Measurements from ENCODE around the gene HNRNPLL. TPM values are rescaled to one million over a fixed set of nuclear protein-coding genes. Genes with fewer than 3 reads are reported as not detected.
A peak's percentile ranks its signal among the peaks of the same experiment; 100 is the strongest.
"Not testable (repeated sequence)": the region's sequence is repeated elsewhere in the genome, so short reads cannot be mapped to it uniquely, and the experiment has no call there.

The HNRNPLL gene
- total RNA-seq, 2 donors from 2014 or later, result 24.7 to 28.3 TPM

GRCh38 chr2:38568724-38569436 is 33.8 kb downstream of the HNRNPLL start:
- no peak for DNase-seq
- ATAC-seq, result no peak
- intact Hi-C loops (cut with DNase I), result no loop called here

DNA sequence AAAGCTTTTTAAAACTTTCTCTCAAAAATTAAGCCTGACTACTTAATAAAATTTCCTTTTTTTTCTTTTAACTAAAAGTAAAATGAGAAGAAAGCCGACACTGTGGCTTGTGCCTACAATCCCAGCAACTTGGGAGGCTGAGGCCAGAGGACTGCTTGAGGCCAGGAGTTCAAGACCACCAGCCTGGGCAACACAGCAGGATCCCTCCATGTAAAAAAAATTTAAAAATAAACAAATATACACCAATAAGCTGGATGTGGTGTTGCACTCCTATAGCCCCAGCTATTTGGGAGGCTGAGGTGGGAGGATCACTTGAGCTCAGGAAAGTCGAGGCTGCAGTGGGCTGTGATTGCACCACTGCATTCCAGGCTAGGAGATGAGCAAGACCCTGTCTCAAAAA is 37.4 kb downstream of the HNRNPLL start:
- intact Hi-C loops (cut with DNase I), result no loop called here
- no peak for ATAC-seq
- DNase-seq, result no peak

DNA sequence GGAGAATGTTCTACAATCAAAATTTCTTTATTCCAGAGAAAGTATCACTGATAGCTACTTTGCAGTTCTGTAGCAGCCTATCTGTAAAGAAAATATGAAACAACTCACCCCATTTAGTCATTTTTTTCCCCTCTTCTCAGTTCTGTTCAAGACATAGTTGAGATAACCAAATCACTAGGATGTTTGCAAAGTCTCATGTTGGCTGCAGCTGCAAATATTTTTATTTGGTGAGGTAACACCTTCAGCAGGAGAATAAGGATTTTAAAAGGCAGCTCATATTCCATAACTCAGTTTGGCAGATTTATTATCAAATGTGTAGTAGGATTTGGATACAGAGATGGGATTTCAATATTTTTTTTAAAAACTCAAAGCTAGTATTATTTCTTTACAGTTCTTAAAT is 41.0 kb downstream of the HNRNPLL start:
- ATAC-seq (peak in 1 of 2 donors; percentile 44), DNase-seq (no peak)

GRCh38 chr2:38560092-38560491 is 42.6 kb downstream of the HNRNPLL start:
- intact Hi-C loops (cut with DNase I), result no loop called here

More for the DNA sequence above, 41.0 kb downstream of the HNRNPLL start:
- intact Hi-C loops (cut with DNase I), result no loop called here

DNA sequence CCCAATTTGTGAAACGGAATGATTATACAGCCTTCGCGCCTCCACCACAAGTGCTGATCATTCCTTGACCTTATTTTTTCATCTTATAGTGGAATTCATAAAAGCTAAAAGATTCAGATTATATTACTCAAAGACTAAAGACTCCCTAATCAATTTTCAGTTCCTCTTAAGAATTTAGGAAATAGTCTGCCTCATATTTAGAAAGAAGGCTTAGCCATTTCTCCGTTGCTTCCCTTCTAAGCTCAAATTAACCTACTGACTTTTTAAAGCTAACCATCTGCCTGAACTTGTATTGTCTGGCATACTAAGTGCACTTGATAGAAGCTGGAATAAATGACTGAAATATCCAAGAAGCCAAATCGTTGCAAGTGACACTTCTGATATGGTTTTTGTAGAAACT is 44.7 kb downstream of the HNRNPLL start:
- intact Hi-C loops (cut with DNase I), result no loop called here
- ATAC-seq, result no peak

More at GRCh38 chr2:38560092-38560491, 42.6 kb downstream of the HNRNPLL start:
- ATAC-seq, result no peak
- no peak for DNase-seq

GRCh38 chr2:38557217-38557616 is 45.5 kb downstream of the HNRNPLL start:
- DNase-seq, result no peak
- intact Hi-C loops (cut with DNase I), result no loop called here
- ATAC-seq, result no peak

More for the DNA sequence above, 44.7 kb downstream of the HNRNPLL start:
- DNase-seq, result no peak

- intact Hi-C loops (cut with DNase I), result no loop called here
- ATAC-seq, result no peak
Observed at GRCh38 chr2:38556006-38556801, 46.5 kb downstream of the HNRNPLL start.

DNA sequence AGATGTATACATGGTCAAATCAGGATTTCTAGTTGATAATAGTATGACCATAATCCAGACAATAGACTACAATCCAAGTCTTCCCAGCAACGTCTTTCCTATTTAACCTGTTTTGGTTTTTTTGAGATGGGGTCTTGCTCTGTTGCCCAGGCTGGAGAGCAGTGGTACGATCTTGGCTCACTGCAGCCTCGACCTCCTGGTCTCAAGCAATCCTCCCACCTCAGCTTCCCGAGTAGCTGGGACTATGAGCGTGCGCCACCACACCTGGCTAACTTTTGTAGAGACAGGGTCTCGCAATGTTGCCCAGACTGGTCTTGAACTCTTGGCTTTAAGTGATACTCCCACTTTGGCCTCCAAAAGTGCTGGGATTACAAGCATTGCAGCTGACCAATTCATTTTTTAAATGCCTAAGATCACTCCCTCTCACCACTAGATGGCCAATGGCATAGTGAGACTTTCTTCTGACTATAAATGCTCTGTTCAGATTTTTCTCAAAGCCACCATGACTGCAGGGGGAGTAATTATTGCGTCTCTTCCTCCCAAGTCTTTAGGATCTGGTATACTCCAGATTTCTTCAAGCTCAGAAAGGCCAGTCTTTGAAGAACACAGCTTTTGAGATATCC is 47.6 kb downstream of the HNRNPLL start:
- intact Hi-C loops (cut with DNase I), result no loop called here
- ATAC-seq (peak in 1 of 2 donors; percentile 29), DNase-seq (no peak)

More at GRCh38 chr2:38556006-38556801, 46.5 kb downstream of the HNRNPLL start:
- DNase-seq, result no peak

GRCh38 chr2:38553554-38553953 is 49.2 kb downstream of the HNRNPLL start:
- DNase-seq (no peak), ATAC-seq (no peak)
- intact Hi-C loops (cut with DNase I), result no loop called here

DNA sequence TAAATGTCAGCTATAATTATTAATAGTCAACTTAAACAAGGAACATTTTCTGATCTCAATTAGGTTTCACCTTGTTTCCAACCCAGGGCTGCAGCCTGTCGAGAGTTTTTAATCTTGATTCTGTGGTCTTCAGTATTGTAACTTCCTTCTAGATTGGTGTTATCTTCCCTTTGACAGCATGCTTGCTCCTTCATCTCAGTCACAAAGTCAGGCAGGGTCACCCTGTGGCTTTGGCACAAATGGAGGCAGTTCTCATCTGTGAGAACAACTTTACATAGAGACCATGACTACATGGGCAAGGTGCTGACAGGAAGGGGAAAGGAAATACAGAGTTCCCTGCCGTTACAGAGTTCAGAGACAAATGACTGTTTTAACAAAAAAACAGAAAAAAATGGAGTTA is 50.5 kb downstream of the HNRNPLL start:
- DNase-seq (no peak), ATAC-seq (peak in 1 of 2 donors; percentile 43)
- intact Hi-C loops (cut with DNase I), result no loop called here

DNA sequence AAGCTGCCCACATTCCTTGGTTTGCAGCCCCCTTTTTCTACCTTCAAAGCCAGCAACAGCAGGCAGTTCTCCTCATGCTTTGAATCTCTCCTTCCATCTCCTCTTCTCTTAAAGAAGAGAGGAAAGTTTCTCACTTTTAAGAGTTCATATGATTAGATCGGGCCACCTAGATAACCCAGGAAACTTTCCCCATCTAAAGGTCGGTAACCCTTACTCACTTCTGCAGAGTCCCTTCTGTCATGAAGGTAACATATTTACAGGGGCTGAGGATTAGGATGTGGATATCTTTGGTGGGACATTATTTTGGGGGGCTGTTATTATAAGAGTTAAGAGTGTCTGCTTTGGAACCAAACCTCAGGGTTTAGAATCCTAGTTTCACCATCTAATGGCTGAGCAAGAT is 51.0 kb downstream of the HNRNPLL start:
- ATAC-seq (no peak), DNase-seq (no peak)
- intact Hi-C loops (cut with DNase I), result no loop called here

DNA sequence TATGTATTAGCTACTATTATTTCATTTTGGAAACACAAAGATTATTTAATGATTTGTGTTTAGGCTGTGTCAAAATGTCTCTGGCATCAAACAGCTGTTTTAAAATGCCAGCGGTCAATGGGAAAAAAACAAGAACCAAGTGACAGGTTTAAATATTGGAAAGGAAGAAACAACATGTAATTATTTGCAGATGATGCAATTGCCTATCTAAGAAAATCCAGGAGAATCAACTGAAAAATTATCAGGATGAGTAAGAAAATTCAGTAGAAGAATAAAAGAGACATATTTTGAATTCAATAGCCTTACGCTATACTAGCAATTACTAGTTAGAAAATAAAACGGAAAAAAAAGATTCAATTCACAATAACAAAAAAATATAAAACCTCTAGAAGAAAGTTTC is 51.6 kb downstream of the HNRNPLL start:
- DNase-seq (no peak), ATAC-seq (no peak)
- intact Hi-C loops (cut with DNase I), result no loop called here

DNA sequence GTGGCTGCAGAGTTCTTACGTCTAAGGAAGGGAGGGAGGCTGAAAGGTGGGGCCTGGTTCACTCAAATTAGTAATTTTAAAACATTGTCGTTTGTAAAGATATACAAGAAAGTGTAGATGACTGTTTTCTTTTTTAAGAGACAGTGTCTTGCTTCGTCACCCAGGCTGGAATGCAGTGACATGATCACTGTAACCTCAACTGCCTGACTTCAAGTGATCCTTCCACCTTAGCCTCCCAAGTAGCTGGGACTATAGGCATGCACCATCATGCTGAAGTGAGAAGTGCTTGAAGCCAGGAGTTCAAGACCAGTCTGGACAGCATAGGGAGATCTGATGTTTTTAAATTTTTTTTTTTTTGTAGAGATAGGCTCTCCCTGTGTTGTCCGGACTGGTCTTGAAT is 52.9 kb downstream of the HNRNPLL start:
- DNase-seq, result no peak
- intact Hi-C loops (cut with DNase I), result no loop called here

GRCh38 chr2:38549071-38549704 is 53.5 kb downstream of the HNRNPLL start:
- ATAC-seq, result no peak
- no peak for DNase-seq
- intact Hi-C loops (cut with DNase I), result no loop called here

More for the DNA sequence above, 52.9 kb downstream of the HNRNPLL start:
- no peak for ATAC-seq

DNA sequence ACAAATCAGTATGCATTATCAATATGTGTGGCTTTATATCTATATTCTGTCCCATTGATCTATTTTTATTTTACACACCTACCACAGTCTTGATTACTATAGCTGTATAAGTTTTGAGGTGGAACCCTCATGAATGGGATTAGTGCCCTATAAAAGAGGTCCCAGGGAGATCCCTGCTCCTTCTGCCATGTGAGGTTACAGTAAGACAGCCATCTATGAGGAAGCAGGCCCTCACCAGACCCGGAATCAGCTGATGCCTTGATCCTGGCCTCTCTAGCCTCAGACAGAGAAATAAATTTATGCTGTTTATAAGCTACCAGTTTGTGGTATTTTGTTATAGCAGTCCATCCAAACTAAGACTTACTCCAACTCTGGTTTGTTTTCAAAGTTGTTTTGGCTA is 54.9 kb downstream of the HNRNPLL start:
- no peak for DNase-seq
- intact Hi-C loops (cut with DNase I), result no loop called here
- ATAC-seq, result no peak

DNA sequence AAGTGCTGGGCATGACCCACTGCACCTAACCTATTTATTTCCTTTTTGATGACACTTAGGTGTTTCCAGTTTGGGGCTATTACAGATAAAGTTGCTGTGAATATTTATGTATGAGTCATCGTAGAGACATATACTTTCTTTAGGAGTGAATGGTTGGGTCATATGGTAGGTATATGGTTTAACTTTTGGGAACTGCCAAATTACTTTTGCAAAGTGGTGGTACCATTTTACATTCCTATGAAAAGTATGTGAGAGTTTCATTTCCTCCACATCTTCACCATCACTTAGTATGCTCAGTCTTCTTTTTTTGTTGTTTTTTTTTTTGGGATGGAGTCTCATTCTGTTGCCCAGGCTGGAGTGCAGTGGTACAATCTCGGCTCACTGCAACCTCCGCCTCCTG is 56.1 kb downstream of the HNRNPLL start:
- ATAC-seq (no peak), DNase-seq (no peak)
- intact Hi-C loops (cut with DNase I), result no loop called here

DNA sequence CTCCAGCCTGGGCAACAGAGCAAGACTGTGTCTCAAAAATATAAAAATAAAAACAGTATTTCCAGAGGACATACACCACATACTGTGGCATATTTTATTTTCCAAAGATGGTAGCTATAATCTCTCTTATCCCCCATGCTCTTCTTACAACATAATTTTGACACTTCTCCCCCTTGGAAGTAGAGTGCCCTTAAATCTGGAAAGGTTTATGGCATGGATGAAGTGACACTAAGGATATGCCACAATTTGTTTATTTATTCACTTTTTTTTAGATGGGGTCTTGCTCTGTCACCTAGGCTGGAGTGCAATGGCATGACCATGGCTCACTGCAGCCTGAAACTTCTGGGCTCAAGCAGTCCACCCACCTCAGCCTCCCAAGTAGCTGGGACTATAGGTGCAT is 56.7 kb downstream of the HNRNPLL start:
- ATAC-seq (no peak), DNase-seq (no peak)
- intact Hi-C loops (cut with DNase I), result no loop called here

- DNase-seq; intact Hi-C loops (cut with DNase I): not testable (repeated sequence)
- peak in 1 of 2 donors; percentile 26 for ATAC-seq
Observed at GRCh38 chr2:38542248-38542631, 60.5 kb downstream of the HNRNPLL start.

DNA sequence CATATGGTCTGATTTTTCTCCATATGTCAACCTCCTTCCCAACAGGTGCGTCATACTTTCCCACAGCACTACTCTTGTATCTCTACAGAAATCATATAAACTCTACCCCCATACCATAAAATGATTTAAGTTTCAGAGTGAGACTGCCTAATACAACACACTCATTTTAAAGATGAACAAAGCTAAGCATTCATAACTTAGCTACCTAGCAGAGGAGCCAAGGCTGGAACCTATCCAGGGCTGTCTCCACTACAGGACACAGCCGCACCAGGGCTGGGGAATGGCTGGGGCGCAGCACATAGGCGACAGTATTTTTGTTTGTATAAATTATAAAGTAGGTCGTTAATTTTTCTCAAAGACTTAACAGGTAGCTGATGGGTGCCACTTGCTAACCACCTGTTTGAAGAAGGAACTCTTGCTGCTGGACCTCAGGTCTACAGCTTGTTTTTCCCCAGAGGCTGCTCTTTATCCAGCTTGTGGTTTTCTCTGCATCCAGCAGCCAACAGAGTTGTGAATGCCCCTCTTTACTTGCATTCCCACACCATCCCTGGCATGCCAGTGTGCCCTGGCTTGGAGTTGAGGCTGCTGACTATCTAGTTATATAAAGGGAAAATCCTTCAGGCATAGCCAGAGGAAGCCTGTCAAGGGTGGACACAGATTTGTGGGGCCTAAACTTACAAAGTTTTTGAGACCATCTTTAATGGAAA is 62.0 kb downstream of the HNRNPLL start:
- ATAC-seq (no peak), DNase-seq (no peak)
- intact Hi-C loops (cut with DNase I), result no loop called here

All from left cardiac atrium (tissue), 4 donors.